Mammary epithelial cell (primary cell): ENCODE measurements around the gene P4HB.

ENCODE experiments used
- CTCF ChIP-seq, 2 donors: IDR thresholded peaks in 1 of 2; conservative IDR thresholded peaks in 1 of 2; 2 replicates each; pipeline ENCODE4 v1.5.1; 2011 to 2012; ENCODE audit warnings: inconsistent platforms in 2 of 2, low read length in 2 of 2, mild to moderate bottlenecking in 2 of 2, control low read depth in 1 of 2, low read depth in 1 of 2; ENCODE audit not compliant: insufficient read depth in 1 of 2; ENCODE audit errors: extremely low read depth in 1 of 2
- EZH2 ChIP-seq: IDR thresholded peaks from 2 replicates; pipeline ENCODE4 v1.6.1; 2012; ENCODE audit warnings: low read length, inconsistent platforms, borderline replicate concordance

DNA sequence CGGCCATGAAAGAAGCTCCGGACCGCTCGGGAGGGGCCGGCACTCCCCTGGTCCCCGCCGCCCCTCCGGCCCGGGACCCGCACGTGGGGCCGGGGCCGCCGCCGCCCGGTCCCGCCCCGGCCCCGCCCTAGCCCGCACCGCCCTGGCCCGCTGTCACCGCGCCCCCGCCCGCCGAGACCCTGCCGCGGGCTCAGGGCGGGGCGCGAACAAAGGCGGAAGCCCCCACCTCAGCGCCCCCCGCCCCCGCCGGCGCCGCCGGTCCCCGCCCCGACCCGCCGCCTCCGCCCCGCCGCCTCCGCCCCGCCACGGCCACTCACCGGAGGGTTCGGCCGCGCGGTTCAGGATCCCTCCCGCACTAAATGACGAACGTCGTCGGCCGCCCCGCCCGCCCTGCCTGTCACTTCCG is 10.6 kb upstream of the P4HB start, which contains the start of gene ARHGDIA:
- no peak for TF ChIP-seq CTCF (conservative IDR thresholded peaks at IDR 0.05 in 1 of 2, IDR thresholded peaks at IDR 0.05 in 1 of 2; ENCODE audit: extremely low read depth in 1 of 2, insufficient read depth in 1 of 2, low read depth in 1 of 2, low read length in 2 of 2)
- no peak for TF ChIP-seq EZH2
